Uterus (tissue), 4 donors: ENCODE measurements around the gene S100P. TPM values are rescaled to one million over a fixed set of nuclear protein-coding genes. Genes with fewer than 3 reads are reported as not detected.
"Not testable (repeated sequence)": the region's sequence is repeated elsewhere in the genome, so short reads cannot be mapped to it uniquely, and the experiment has no call there.

Experiments used
- DNase-seq, 2 donors: peaks; one replicate each; pipeline ENCODE4 v3.0.0-alpha.2; 2019 to 2020
- H3K27ac ChIP-seq, 2 donors: fragments of 200-600 bp; sonication (generic); 1 replicate in 1 of 2; 2 replicates in 1 of 2; pipeline ENCODE4 v1.5.1; 2016 to 2018
- H3K27me3 ChIP-seq, 2 donors: fragments of 200-600 bp; sonication (generic); one replicate each; pipeline ENCODE4 v1.5.1; 2018 to 2019; ENCODE audit warnings: control low read depth in 1 of 2
- H3K36me3 ChIP-seq, 2 donors: fragments of 200-600 bp; sonication (generic); one replicate each; pipeline ENCODE4 v1.5.1; 2019; ENCODE audit warnings: control low read depth in 1 of 2
- H3K4me1 ChIP-seq, 2 donors: fragments of 200-600 bp; sonication (generic); one replicate each; pipeline ENCODE4 v1.5.1; 2018 to 2019; ENCODE audit warnings: control low read depth in 1 of 2
- H3K4me3 ChIP-seq, 2 donors: fragments of 200-600 bp; sonication (generic); 1 replicate in 1 of 2; 2 replicates in 1 of 2; pipeline ENCODE4 v1.5.1; 2018 to 2019; ENCODE audit warnings: mild to moderate bottlenecking in 1 of 2
- H3K9me3 ChIP-seq, 2 donors: fragments of 200-600 bp; sonication (generic); one replicate each; pipeline ENCODE4 v1.5.1; 2019; ENCODE audit warnings: control low read depth in 1 of 2
- CTCF ChIP-seq, 4 experiments: fragments of 200-600 bp in 2 of 4; fragments of 450-650 bp in 2 of 4; sonication (generic) in 2 of 4; IDR thresholded peaks; one replicate each; pipeline ENCODE4 v1.5.1; 2016 to 2019; ENCODE audit warnings: antibody characterized with exemption in 4 of 4, mild to moderate bottlenecking in 2 of 4, moderate library complexity in 1 of 4
- POLR2A ChIP-seq, 2 donors: fragments of 450-650 bp; IDR thresholded peaks; one replicate each; pipeline ENCODE4 v1.6.1; 2016; ENCODE audit warnings: antibody characterized with exemption in 2 of 2, mild to moderate bottlenecking in 1 of 2, moderate library complexity in 1 of 2
- intact Hi-C: fragments of 100-400 bp; cut with DNase I; formaldehyde crosslinking; loops from one replicate; pipeline ENCODE4 v1.15.1; 2023; ENCODE audit warnings: low total_unique reads
- total RNA-seq, 4 donors: library from RNA; depleted of rRNA in 3 of 4; stranded (reverse); fragments of >200 nt in 3 of 4; gene quantifications; one replicate each; pipeline versions ENCODE4 v1.1.0 to v1.2.4, GENCODE V29; 2014 to 2023
- donor health status: DM: yes; HTN: yes; CAD: no.

S100P gene
- total RNA-seq, 4 donors from 2014 or later, result 0.26 to 1.3 TPM; not detected in 2

GRCh38 chr4:6649216-6649615 is 44.5 kb upstream of the S100P start:
- no peaks in the 10 kb centered on the region for H3K36me3 ChIP-seq
- no peak for DNase-seq
- H3K27me3 ChIP-seq, result no peaks in the 10 kb centered on the region
- H3K27ac ChIP-seq, result no peak overlapping the region
- no peak overlapping the region for H3K4me3 ChIP-seq
- H3K4me1 ChIP-seq, result no peaks in the 10 kb centered on the region
- TF ChIP-seq POLR2A (IDR thresholded peaks at IDR 0.05) (no peak), CTCF (IDR thresholded peaks at IDR 0.05) (no peak)
- no peaks in the 10 kb centered on the region for H3K9me3 ChIP-seq
- intact Hi-C loops, result no loop called here

- intact Hi-C loops, H3K27ac ChIP-seq, H3K4me3 ChIP-seq, H3K4me1 ChIP-seq, H3K36me3 ChIP-seq, DNase-seq, H3K27me3 ChIP-seq, H3K9me3 ChIP-seq: not testable (repeated sequence)
Observed at GRCh38 chr4:6654211-6654610, 39.5 kb upstream of the S100P start.

GRCh38 chr4:6655291-6655690 is 38.4 kb upstream of the S100P start:
- intact Hi-C loops, H3K27ac ChIP-seq, H3K36me3 ChIP-seq, H3K4me1 ChIP-seq, H3K27me3 ChIP-seq, H3K4me3 ChIP-seq, H3K9me3 ChIP-seq, DNase-seq: not testable (repeated sequence)

GRCh38 chr4:6655924-6656323 is 37.8 kb upstream of the S100P start:
- Histone ChIP-seq H3K9me3 (no peaks in the 10 kb centered on the region), H3K36me3 (no peaks in the 10 kb centered on the region), H3K4me1 (peaks cover 0 to 6% of the 10 kb centered on the region in 2 donors), H3K27ac (no peak overlapping the region), H3K27me3 (no peaks in the 10 kb centered on the region), H3K4me3 (no peak overlapping the region)
- no peak for TF ChIP-seq CTCF (IDR thresholded peaks at IDR 0.05)
- no peak for TF ChIP-seq POLR2A (IDR thresholded peaks at IDR 0.05)
- DNase-seq, result no peak
- intact Hi-C loops, result no loop called here

- Histone ChIP-seq H3K27me3 (no peaks in the 10 kb centered on the region), H3K36me3 (no peaks in the 10 kb centered on the region), H3K9me3 (no peaks in the 10 kb centered on the region), H3K4me3 (no peak overlapping the region), H3K4me1 (peaks cover 0 to 6% of the 10 kb centered on the region in 2 donors), H3K27ac (peak overlapping the region; percentile 84)
- TF ChIP-seq CTCF (IDR thresholded peaks at IDR 0.05), result no peak
- TF ChIP-seq POLR2A (IDR thresholded peaks at IDR 0.05), result no peak
- intact Hi-C loops, result no loop called here
- DNase-seq, result no peak
Observed at GRCh38 chr4:6657242-6658208, 36.2 kb upstream of the S100P start.

- peak overlapping the region in 1 of 2 donors; percentile 29 for H3K4me3 ChIP-seq
- no peak for TF ChIP-seq POLR2A (IDR thresholded peaks at IDR 0.05)
- no peak for TF ChIP-seq CTCF (IDR thresholded peaks at IDR 0.05)
- no peak for DNase-seq
- peak overlapping the region; percentile 84 for H3K27ac ChIP-seq
- no peaks in the 10 kb centered on the region for H3K9me3 ChIP-seq
- H3K4me1 ChIP-seq, result peaks cover 0 to 6% of the 10 kb centered on the region in 2 donors
- H3K27me3 ChIP-seq, result no peaks in the 10 kb centered on the region
- intact Hi-C loops, result no loop called here
- no peaks in the 10 kb centered on the region for H3K36me3 ChIP-seq
Observed at GRCh38 chr4:6658209-6658595, 35.5 kb upstream of the S100P start.
